A549 (cell line): Measurements from ENCODE around the gene LOXHD1.

Experiments
- CHD4 ChIP-seq: fragments of 200-600 bp; sonication (generic); IDR thresholded peaks from 2 replicates; pipeline ENCODE4 v1.6.1; 2016; ENCODE audit warnings: antibody characterized with exemption, mild to moderate bottlenecking, borderline replicate concordance
- ESRRA ChIP-seq: fragments of 150-350 bp; IDR thresholded peaks from 2 replicates; pipeline ENCODE4 v1.6.1; 2014; ENCODE audit warnings: mild to moderate bottlenecking, low read length, borderline replicate concordance
- JUNB ChIP-seq: fragments of >200 bp; sonication (Bioruptor Twin); formaldehyde crosslinking; IDR thresholded peaks from 2 replicates; pipeline ENCODE4 v1.6.1; 2016
- MYC ChIP-seq: IDR thresholded peaks from 2 replicates; pipeline ENCODE4 v1.6.1; 2012; ENCODE audit warnings: mild to moderate bottlenecking, inconsistent platforms, low read length, improper control_type of control experiment, borderline replicate concordance
- NR3C1 ChIP-seq: fragments of >200 bp; sonication (Bioruptor Twin); formaldehyde crosslinking; IDR thresholded peaks from 3 replicates; pipeline ENCODE4 v1.6.1; 2017
- POLR2A ChIP-seq: IDR thresholded peaks from 2 replicates; pipeline ENCODE4 v1.6.1; 2012; ENCODE audit warnings: mild to moderate bottlenecking, low read length
- POLR2AphosphoS2 ChIP-seq: conservative IDR thresholded peaks from 2 replicates; pipeline ENCODE4 v1.6.1; 2012; ENCODE audit warnings: low read length, improper control_type of control experiment, inconsistent platforms
- USF2 ChIP-seq: fragments of 450-650 bp; IDR thresholded peaks from 2 replicates; pipeline ENCODE4 v1.6.1; 2014; ENCODE audit warnings: antibody characterized with exemption
- TF ChIP-seq, protein P1 (sequence below): fragments of >200 bp; sonication (Bioruptor Twin); formaldehyde crosslinking; IDR thresholded peaks from 3 replicates; pipeline ENCODE4 v1.5.1; 2016
- TF ChIP-seq, protein P2 (sequence below): IDR thresholded peaks from 2 replicates; pipeline ENCODE4 v1.6.1; 2012
- TF ChIP-seq, protein P3 (sequence below): fragments of 200-600 bp; sonication (generic); IDR thresholded peaks from 2 replicates; pipeline ENCODE4 v1.6.1; 2016; ENCODE audit warnings: antibody characterized with exemption, mild to moderate bottlenecking, moderate library complexity

DNA sequence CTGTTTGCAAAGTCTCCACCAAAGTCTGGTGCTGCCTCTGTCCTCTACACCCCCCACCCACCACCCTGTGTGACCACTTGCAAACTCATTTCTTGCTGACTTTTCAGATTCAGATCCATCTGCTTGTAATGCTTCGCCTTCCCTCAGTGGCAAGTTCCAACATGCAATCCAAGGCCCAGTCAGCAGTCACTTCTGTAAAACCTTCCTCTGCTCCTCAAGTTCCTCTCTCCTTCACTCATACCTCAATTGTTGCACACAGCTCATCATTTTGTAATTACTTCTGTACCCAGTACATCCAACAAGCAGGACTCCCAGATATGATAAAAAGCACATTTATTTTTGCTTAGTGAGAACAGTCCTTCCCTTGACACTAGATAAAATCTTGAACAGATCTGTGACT, 6.5 kb upstream of the LOXHD1 start:
- TF ChIP-seq, protein P1, sequence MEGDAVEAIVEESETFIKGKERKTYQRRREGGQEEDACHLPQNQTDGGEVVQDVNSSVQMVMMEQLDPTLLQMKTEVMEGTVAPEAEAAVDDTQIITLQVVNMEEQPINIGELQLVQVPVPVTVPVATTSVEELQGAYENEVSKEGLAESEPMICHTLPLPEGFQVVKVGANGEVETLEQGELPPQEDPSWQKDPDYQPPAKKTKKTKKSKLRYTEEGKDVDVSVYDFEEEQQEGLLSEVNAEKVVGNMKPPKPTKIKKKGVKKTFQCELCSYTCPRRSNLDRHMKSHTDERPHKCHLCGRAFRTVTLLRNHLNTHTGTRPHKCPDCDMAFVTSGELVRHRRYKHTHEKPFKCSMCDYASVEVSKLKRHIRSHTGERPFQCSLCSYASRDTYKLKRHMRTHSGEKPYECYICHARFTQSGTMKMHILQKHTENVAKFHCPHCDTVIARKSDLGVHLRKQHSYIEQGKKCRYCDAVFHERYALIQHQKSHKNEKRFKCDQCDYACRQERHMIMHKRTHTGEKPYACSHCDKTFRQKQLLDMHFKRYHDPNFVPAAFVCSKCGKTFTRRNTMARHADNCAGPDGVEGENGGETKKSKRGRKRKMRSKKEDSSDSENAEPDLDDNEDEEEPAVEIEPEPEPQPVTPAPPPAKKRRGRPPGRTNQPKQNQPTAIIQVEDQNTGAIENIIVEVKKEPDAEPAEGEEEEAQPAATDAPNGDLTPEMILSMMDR: no peak
- TF ChIP-seq ESRRA (no peak), POLR2A (no peak), CHD4 (no peak), JUNB (no peak), NR3C1 (no peak), MYC (no peak), POLR2AphosphoS2 (no peak), USF2 (no peak)
- TF ChIP-seq, protein P2, sequence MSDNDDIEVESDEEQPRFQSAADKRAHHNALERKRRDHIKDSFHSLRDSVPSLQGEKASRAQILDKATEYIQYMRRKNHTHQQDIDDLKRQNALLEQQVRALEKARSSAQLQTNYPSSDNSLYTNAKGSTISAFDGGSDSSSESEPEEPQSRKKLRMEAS: no peak
- TF ChIP-seq, protein P3, sequence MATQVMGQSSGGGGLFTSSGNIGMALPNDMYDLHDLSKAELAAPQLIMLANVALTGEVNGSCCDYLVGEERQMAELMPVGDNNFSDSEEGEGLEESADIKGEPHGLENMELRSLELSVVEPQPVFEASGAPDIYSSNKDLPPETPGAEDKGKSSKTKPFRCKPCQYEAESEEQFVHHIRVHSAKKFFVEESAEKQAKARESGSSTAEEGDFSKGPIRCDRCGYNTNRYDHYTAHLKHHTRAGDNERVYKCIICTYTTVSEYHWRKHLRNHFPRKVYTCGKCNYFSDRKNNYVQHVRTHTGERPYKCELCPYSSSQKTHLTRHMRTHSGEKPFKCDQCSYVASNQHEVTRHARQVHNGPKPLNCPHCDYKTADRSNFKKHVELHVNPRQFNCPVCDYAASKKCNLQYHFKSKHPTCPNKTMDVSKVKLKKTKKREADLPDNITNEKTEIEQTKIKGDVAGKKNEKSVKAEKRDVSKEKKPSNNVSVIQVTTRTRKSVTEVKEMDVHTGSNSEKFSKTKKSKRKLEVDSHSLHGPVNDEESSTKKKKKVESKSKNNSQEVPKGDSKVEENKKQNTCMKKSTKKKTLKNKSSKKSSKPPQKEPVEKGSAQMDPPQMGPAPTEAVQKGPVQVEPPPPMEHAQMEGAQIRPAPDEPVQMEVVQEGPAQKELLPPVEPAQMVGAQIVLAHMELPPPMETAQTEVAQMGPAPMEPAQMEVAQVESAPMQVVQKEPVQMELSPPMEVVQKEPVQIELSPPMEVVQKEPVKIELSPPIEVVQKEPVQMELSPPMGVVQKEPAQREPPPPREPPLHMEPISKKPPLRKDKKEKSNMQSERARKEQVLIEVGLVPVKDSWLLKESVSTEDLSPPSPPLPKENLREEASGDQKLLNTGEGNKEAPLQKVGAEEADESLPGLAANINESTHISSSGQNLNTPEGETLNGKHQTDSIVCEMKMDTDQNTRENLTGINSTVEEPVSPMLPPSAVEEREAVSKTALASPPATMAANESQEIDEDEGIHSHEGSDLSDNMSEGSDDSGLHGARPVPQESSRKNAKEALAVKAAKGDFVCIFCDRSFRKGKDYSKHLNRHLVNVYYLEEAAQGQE: no peak
